HG02642 (cell line): ENCODE measurements around the gene CASR.

Experiments
- ATAC-seq: cut with Tn5 transposase; IDR thresholded peaks from one replicate; pipeline ENCODE4 v1.9.1; 2021; ENCODE audit warnings: mild to moderate bottlenecking; ENCODE audit not compliant: unreplicated experiment, poor library complexity

Gene CASR

DNA sequence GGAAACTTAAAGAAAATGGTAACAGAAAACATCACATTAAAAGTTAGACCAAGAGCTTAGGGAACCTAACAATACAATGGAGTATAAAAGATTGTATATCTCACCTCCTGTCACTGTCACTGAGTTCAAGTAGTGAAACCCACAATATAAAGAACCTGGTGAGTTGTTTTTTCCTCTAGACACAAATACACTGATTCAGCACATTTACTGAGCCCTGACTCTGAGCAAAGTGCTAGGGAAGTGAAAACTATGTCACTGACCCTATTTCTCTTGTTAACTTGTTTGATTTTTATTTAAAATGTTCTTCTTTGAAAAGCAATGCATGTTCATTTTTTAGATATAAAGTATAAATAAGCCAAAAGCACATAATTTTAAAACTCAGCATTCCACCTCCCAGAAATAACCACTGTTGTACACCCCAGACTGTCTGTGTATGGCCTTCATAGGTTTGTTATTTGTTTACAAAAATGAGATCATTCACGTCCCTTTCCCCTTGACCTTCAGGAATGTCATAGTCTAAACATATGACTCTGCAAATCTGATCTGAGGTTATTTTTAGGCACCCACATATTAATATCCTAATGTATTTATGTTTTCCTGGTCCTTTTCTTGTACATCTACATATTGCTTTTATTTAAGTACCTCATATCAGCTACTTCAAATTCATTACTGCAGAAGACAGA, 72.4 kb downstream of the CASR start:
- peak; percentile 63 for ATAC-seq

GRCh38 chr3:122257644-122258364, 74.3 kb downstream of the CASR start:
- ATAC-seq: no peak

DNA sequence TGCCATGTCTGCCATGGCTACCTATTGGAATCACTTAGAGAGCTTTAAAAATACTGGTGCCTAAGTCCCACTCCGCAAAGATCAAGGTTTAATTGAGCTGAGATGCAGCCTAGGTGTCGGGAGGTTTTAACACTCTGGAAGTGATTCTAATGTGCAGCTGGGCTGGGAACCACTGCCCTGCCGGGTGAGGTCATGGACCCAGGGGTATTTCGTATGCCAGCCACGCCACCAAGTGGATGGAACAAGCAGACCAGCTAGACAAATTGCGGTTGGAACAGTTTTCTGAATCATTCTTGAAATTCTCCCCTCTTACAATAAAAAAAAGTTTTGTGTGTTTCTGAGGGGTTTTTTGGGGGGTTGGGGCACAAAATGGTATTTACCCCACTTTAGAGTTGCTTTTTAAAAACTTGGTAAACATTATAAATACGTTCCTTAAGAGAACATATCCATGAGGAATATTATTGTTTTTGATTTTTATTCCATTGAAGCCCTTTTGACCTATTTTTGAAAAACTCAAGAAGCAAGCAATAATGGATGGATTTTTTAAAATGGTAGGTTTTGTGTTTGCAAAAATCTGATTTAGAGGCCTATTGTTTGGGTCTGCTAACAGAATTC, 75.4 kb downstream of the CASR start:
- ATAC-seq: peak; percentile 88

GRCh38 chr3:122260206-122260605, 76.7 kb downstream of the CASR start:
- no peak for ATAC-seq

DNA sequence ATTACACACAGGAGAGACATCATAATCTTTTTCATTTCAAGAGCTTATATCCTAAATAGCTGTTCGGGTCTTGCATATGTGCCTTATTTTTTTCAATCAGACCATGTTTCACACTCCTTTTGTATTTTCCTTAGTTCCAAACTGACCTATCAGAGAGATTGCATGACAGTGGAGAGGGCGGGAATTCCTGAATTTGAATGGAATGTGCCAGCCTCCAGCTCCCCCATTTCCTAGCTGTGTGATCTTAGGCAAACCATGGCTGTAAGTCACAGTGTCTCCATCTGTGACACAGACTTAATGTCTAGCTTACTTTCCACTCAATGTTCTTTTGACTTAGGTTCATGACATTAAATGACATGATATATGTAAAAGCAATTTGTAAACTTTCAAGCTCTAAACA, 79.6 kb downstream of the CASR start:
- no peak for ATAC-seq

DNA sequence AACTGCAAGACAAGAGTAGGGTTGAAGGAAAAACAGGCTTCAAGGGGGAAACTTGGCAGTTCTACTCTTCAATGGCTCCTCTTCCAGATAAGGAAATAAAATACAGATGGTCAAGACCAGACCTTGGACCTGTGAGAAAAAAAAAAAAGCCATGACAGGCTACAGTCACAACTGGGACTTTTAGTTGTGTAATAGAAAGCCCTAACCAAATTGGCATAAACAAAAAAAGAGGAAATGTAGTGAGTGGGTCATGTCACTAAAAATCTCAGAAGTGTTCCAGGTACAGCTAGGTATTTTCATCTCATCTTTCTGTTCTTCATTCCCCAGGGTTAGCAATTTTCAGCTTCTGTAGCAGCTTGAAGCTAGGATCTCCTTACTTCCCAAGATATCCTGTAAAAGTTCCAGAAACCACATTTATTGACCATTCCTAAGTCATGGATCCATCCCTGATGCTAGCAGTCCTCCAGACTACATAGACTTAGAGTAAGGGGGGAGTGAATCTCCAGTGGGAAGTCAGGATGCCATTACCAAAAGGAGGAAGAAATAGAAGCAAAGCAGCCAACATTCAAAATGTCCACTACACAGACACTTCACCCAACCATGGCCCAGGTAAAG, 80.6 kb downstream of the CASR start:
- ATAC-seq: no peak

DNA sequence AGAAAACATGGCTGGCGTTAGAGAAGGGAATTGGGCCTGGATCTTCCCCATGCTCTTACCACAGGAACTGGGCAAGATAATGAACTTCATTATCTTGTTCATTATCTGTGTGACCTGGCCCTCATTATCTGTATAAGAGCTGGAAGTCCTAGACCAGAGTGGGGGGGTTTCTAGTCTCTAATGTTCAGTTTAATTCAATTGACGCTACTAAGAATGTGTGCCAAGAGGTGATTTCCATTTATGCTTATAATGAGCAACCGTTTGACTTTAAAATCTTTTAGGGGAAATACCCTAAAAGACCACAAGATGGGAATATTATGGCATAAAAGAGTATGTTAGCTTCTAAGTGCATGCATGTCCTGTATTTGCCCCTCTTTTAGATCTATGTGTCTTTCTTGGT, 82.5 kb downstream of the CASR start:
- ATAC-seq: no peak

GRCh38 chr3:122268257-122269024, 85.0 kb downstream of the CASR start:
- no peak for ATAC-seq

GRCh38 chr3:122269045-122269444, 85.6 kb downstream of the CASR start:
- no peak for ATAC-seq

DNA sequence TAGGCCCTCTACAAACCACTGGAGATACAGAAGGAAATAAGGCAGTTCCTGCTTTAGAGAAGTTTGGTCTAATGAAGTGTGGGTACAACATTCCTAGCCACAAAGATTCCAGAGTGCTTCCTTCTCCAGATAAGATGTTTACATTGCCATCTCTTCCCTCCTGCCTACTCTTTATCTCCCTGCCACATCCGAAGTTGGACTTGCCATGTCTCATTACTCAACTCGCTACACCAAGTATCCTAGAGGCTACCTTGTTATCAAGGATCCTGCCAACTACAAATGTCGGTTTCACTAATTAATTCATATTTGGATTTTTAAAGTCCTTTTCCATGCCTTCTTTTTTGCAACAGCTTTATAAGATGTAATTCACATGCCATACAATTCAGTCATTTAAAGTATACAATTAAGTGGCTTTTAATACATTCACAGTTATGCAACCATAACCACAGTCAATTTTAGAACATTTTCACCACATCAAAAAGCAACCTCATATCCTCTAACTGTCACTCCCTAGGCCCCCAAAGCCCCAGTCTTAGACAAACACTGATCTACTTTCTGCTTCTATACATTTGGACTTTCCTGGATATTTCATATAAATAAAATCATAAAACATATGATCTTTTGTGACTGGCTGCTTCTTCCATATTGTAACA, 87.9 kb downstream of the CASR start:
- no peak for ATAC-seq

- no peak for ATAC-seq
Measured at GRCh38 chr3:122272879-122273278, 89.4 kb downstream of the CASR start.

- no peak for ATAC-seq
Measured at GRCh38 chr3:122273498-122273897, 90.0 kb downstream of the CASR start.

GRCh38 chr3:122281891-122282290, 98.4 kb downstream of the CASR start:
- ATAC-seq: no peak

- ATAC-seq: no peak
Measured at GRCh38 chr3:122283796-122284445, 100.5 kb downstream of the CASR start.

GRCh38 chr3:122284486-122284885, 101.0 kb downstream of the CASR start:
- ATAC-seq: no peak

DNA sequence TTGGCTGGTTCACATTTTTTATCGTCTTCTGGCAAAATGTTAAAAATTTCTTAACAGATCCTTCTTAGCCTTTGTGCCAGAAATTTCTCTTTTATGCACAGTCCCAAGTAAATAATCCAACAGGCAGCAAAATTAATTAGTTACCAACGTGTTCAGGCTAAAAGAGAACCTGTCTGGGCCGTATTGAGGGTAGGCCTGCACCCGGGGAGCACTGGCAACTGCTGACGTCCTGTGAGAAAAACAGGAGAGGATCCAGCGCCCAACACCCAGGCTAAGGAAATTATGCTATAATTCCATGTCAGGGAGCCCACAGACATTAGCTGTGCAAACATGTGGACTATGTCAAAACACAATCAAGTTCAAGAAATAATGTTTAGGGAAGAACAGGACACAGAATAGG, 110.9 kb downstream of the CASR start:
- no peak for ATAC-seq

DNA sequence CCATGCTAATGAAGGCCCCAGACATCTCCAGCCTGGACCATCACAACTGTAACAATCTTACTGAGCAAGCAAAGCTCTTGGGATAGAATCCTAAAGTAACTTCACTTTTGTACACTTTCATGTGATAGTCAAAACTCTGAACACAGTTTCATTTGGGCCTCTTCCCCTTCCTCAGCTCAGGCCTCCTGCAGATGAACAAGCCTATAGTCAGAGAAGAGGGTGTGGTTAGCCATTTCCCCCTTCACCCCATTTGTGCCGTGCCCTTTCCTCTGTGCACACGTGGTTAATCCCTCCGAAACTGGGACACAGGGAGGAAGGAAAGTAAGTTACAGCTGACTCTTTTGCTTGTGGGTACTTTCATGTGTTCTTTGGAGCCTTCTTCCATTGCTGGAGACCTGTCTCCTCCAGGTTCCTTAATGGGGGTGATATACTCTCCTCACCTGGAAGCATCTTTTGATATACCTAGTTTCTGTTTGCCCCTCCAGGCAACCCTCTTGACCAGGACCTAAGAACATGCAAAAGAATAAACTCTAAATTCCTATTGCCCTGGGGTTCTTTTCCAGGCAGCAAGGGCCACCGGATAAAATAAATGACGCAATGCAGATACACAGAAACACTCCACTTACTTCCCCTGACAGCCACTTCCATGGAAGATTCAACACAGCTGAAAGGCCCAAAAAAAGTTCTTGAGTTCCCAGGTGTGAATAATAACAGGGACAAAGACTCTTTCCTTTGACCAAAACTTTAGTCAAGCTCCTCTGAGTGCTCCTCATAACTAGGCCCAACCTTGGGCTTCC, 112.0 kb downstream of the CASR start:
- ATAC-seq: no peak

DNA sequence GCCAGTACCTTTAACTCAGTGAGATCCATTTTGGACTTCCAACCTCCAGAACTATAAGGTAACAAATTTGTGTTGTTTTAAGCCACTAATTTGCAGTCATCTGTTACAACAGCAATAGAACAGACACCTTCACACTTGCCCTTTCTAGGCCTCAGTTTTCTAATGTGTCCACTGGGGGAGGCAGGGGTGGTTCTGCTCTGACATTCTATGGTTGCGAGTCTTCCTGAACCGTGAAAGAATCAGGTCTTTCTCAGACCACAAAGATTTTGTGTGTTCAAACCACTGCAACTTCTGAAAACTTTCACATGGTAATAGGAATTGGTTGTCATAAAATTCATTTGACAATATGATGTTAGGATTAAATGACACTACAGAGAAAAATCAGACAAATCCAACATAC, 114.8 kb downstream of the CASR start:
- ATAC-seq: peak; percentile 79

DNA sequence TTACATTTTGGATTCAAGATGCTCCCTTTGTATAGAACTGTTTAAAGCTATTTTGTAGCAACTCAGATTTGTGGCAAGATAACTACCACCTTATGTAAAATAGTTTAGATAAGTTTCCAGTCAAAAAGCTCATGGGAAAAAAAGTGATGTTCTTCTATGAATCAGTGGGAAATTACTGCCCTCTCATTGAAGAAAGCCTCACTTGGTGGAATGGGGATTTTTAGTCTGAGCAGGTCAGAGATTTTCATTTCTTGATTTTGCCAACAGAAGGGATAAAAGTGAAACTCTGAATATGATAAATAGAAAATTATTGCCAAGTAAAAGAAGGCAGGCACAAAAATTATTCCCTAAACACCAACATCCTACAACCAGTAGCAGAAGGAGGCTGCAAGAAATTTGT, 115.7 kb downstream of the CASR start:
- no peak for ATAC-seq
